ENCODE data around the gene SYT8.

GRCh38 chr11:1847006-1847735 is 12.4 kb downstream of the SYT8 start:
- TF ChIP-seq CTCF (conservative IDR thresholded peaks at IDR 0.05; ENCODE audit: low read depth, low read length) (no peak), EZH2phosphoT487 (IDR thresholded peaks at IDR 0.05; ENCODE audit: borderline replicate concordance, low read length) (no peak)

Data from PC-3 (cell line).